Measurements from ENCODE around the gene LCN15. TPM values are rescaled to one million over a fixed set of nuclear protein-coding genes. Genes with fewer than 3 reads are reported as not detected.
"Not testable (repeated sequence)": the region's sequence is repeated elsewhere in the genome, so short reads cannot be mapped to it uniquely, and the experiment has no call there.

Gene LCN15
- total RNA-seq, 1 experiment from 2014 or later, result not detected

GRCh38 chr9:136757751-136758140 lies 6.6 kb downstream of the LCN15 start:
- BruUV-seq (replicated peaks), result no TSS peak
- no peak for DNase-seq (ENCODE audit: unreplicated experiment)
- no peaks in the 10 kb centered on the region for H3K27me3 Mint-ChIP-seq (ENCODE audit: insufficient read depth, unreplicated experiment)
- H3K4me3 Mint-ChIP-seq (ENCODE audit: unreplicated experiment), result no peak overlapping the region
- no peak overlapping the region for H3K27ac Mint-ChIP-seq (ENCODE audit: low read depth, unreplicated experiment)
- no peaks in the 10 kb centered on the region for H3K36me3 Mint-ChIP-seq (ENCODE audit: insufficient read depth, unreplicated experiment)
- CTCF ChIA-PET, result interaction anchor here (0.5 to 4.8 kb wide), 10 partner anchors 9 to 362 kb away, joined by 3 to 30 read pairs (median 3); partner anchors contain the start of gene LCN10
- intact Hi-C loops (cut with micrococcal nuclease), result no loop called here
- POLR2A ChIA-PET, result no interaction called here
- no peak for TF ChIP-seq CTCF (IDR thresholded peaks at IDR 0.05; ENCODE audit: unreplicated experiment)
- peaks cover under 1% of the 10 kb centered on the region for H3K9me3 Mint-ChIP-seq (ENCODE audit: unreplicated experiment)
- no peaks in the 10 kb centered on the region for H3K4me1 Mint-ChIP-seq (ENCODE audit: insufficient read depth, unreplicated experiment)

GRCh38 chr9:136757328-136757727 lies 7.0 kb downstream of the LCN15 start:
- no peak overlapping the region for H3K4me3 Mint-ChIP-seq (ENCODE audit: unreplicated experiment)
- intact Hi-C loops (cut with micrococcal nuclease), result no loop called here
- POLR2A ChIA-PET, result no interaction called here
- H3K4me1 Mint-ChIP-seq (ENCODE audit: insufficient read depth, unreplicated experiment), result no peaks in the 10 kb centered on the region
- no peak for DNase-seq (ENCODE audit: unreplicated experiment)
- peaks cover 5% of the 10 kb centered on the region for H3K9me3 Mint-ChIP-seq (ENCODE audit: unreplicated experiment)
- no peaks in the 10 kb centered on the region for H3K27me3 Mint-ChIP-seq (ENCODE audit: insufficient read depth, unreplicated experiment)
- H3K27ac Mint-ChIP-seq (ENCODE audit: low read depth, unreplicated experiment), result no peak overlapping the region
- no peak for TF ChIP-seq CTCF (IDR thresholded peaks at IDR 0.05; ENCODE audit: unreplicated experiment)
- CTCF ChIA-PET, result interaction anchor here (0.6 to 4.8 kb wide), 8 partner anchors 9 to 277 kb away, joined by 3 to 30 read pairs (median 3); partner anchors contain the start of gene LCN10
- H3K36me3 Mint-ChIP-seq (ENCODE audit: insufficient read depth, unreplicated experiment), result no peaks in the 10 kb centered on the region
- no TSS peak for BruUV-seq (replicated peaks)

GRCh38 chr9:136756836-136757235 lies 7.5 kb downstream of the LCN15 start:
- intact Hi-C loops (cut with micrococcal nuclease), result no loop called here
- H3K27me3 Mint-ChIP-seq (ENCODE audit: insufficient read depth, unreplicated experiment), result peaks cover 4% of the 10 kb centered on the region
- H3K4me3 Mint-ChIP-seq (ENCODE audit: unreplicated experiment), result no peak overlapping the region
- no peak for TF ChIP-seq CTCF (IDR thresholded peaks at IDR 0.05; ENCODE audit: unreplicated experiment)
- BruUV-seq (replicated peaks), result no TSS peak
- no peak overlapping the region for H3K27ac Mint-ChIP-seq (ENCODE audit: low read depth, unreplicated experiment)
- no peaks in the 10 kb centered on the region for H3K36me3 Mint-ChIP-seq (ENCODE audit: insufficient read depth, unreplicated experiment)
- H3K9me3 Mint-ChIP-seq (ENCODE audit: unreplicated experiment), result peaks cover 10% of the 10 kb centered on the region
- POLR2A ChIA-PET, result no interaction called here
- H3K4me1 Mint-ChIP-seq (ENCODE audit: insufficient read depth, unreplicated experiment), result no peaks in the 10 kb centered on the region
- CTCF ChIA-PET, result interaction anchor here (1.1 kb wide), 1 partner anchor 15 kb away, joined by 3 read pairs; the partner anchor contains the start of gene LCN10
- DNase-seq (ENCODE audit: unreplicated experiment), result no peak

GRCh38 chr9:136756134-136756438 lies 8.2 kb downstream of the LCN15 start:
- no peak for DNase-seq (ENCODE audit: unreplicated experiment)
- Mint-ChIP-seq H3K4me3 (ENCODE audit: unreplicated experiment) (no peak overlapping the region), H3K9me3 (ENCODE audit: unreplicated experiment) (peaks cover 15% of the 10 kb centered on the region), H3K4me1 (ENCODE audit: insufficient read depth, unreplicated experiment) (no peaks in the 10 kb centered on the region), H3K27me3 (ENCODE audit: insufficient read depth, unreplicated experiment) (peaks cover 12% of the 10 kb centered on the region), H3K36me3 (ENCODE audit: insufficient read depth, unreplicated experiment) (no peaks in the 10 kb centered on the region), H3K27ac (ENCODE audit: low read depth, unreplicated experiment) (no peak overlapping the region)
- TF ChIP-seq CTCF (IDR thresholded peaks at IDR 0.05; ENCODE audit: unreplicated experiment), result no peak
- POLR2A ChIA-PET, result no interaction called here
- CTCF ChIA-PET, result no interaction called here
- intact Hi-C loops (cut with micrococcal nuclease), result no loop called here
- no TSS peak for BruUV-seq (replicated peaks)

- H3K36me3 Mint-ChIP-seq (ENCODE audit: insufficient read depth, unreplicated experiment); H3K4me3 Mint-ChIP-seq (ENCODE audit: unreplicated experiment); BruUV-seq (replicated peaks); H3K4me1 Mint-ChIP-seq (ENCODE audit: insufficient read depth, unreplicated experiment); H3K27ac Mint-ChIP-seq (ENCODE audit: low read depth, unreplicated experiment); intact Hi-C loops (cut with micrococcal nuclease); DNase-seq (ENCODE audit: unreplicated experiment): not testable (repeated sequence)
- CTCF ChIA-PET, result interaction anchor here (0.5 to 1.5 kb wide), 2 partner anchors 11 to 28 kb away, joined by 3 to 6 read pairs; no protein-coding TSS in a partner anchor
- peaks cover 15% of the 10 kb centered on the region for H3K9me3 Mint-ChIP-seq (ENCODE audit: unreplicated experiment)
- POLR2A ChIA-PET, result interaction anchor here (0.9 kb wide), 1 partner anchor 10 kb away, joined by 3 read pairs; no protein-coding TSS in a partner anchor
- H3K27me3 Mint-ChIP-seq (ENCODE audit: insufficient read depth, unreplicated experiment), result peaks cover 15% of the 10 kb centered on the region
Observed at GRCh38 chr9:136755302-136756133, 8.8 kb downstream of the LCN15 start.

Measured in MCF 10A (cell line).